Ishikawa (cell line): ENCODE measurements around the gene FGGY.

ENCODE experiments used
- CEBPB ChIP-seq: IDR thresholded peaks from 2 replicates; pipeline ENCODE4 v1.6.1; 2012
- CREB1 ChIP-seq: IDR thresholded peaks from 2 replicates; pipeline ENCODE4 v1.6.1; 2012; ENCODE audit warnings: low read depth
- EP300 ChIP-seq: IDR thresholded peaks from 2 replicates; pipeline ENCODE4 v1.6.1; 2012; ENCODE audit warnings: borderline replicate concordance
- YY1 ChIP-seq: IDR thresholded peaks from 2 replicates; pipeline ENCODE4 v1.6.1; 2012; ENCODE audit warnings: low read depth
- TF ChIP-seq, protein P1 (sequence below): IDR thresholded peaks from 2 replicates; pipeline ENCODE4 v1.6.1; 2012
- TF ChIP-seq, protein P2 (sequence below): IDR thresholded peaks from 2 replicates; pipeline ENCODE4 v1.6.1; 2012
- TF ChIP-seq, protein P3 (sequence below): IDR thresholded peaks from 2 replicates; pipeline ENCODE4 v1.6.1; 2012; ENCODE audit warnings: low read depth, mild to moderate bottlenecking

DNA sequence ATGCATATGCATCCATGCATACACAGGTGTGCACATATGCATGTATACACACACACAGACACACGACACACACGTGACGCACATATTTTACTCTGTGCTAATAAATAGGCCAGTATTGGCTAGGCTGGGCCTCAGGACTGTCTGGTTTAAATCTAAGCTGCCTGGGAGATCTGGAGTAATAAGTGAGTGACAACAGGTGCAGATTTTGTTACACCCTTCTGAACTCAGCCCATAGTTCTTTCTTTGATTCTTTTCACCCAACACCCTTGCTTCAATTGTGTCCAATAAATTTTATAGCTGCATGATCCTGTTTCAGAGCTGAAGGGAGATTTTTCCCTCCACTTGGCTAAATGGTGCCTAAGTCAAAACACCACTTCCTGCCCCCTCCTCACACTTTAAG is 132.8 kb downstream of the FGGY start:
- TF ChIP-seq CEBPB = no peak
- TF ChIP-seq EP300 = no peak
- no peak for TF ChIP-seq CREB1
- TF ChIP-seq, protein P1, sequence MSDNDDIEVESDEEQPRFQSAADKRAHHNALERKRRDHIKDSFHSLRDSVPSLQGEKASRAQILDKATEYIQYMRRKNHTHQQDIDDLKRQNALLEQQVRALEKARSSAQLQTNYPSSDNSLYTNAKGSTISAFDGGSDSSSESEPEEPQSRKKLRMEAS = no peak
- no peak for TF ChIP-seq YY1
- TF ChIP-seq, protein P2, sequence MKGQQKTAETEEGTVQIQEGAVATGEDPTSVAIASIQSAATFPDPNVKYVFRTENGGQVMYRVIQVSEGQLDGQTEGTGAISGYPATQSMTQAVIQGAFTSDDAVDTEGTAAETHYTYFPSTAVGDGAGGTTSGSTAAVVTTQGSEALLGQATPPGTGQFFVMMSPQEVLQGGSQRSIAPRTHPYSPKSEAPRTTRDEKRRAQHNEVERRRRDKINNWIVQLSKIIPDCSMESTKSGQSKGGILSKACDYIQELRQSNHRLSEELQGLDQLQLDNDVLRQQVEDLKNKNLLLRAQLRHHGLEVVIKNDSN = no peak
- TF ChIP-seq, protein P3, sequence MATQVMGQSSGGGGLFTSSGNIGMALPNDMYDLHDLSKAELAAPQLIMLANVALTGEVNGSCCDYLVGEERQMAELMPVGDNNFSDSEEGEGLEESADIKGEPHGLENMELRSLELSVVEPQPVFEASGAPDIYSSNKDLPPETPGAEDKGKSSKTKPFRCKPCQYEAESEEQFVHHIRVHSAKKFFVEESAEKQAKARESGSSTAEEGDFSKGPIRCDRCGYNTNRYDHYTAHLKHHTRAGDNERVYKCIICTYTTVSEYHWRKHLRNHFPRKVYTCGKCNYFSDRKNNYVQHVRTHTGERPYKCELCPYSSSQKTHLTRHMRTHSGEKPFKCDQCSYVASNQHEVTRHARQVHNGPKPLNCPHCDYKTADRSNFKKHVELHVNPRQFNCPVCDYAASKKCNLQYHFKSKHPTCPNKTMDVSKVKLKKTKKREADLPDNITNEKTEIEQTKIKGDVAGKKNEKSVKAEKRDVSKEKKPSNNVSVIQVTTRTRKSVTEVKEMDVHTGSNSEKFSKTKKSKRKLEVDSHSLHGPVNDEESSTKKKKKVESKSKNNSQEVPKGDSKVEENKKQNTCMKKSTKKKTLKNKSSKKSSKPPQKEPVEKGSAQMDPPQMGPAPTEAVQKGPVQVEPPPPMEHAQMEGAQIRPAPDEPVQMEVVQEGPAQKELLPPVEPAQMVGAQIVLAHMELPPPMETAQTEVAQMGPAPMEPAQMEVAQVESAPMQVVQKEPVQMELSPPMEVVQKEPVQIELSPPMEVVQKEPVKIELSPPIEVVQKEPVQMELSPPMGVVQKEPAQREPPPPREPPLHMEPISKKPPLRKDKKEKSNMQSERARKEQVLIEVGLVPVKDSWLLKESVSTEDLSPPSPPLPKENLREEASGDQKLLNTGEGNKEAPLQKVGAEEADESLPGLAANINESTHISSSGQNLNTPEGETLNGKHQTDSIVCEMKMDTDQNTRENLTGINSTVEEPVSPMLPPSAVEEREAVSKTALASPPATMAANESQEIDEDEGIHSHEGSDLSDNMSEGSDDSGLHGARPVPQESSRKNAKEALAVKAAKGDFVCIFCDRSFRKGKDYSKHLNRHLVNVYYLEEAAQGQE = no peak
